Endothelial cell of umbilical vein (primary cell): Measurements from ENCODE around the gene RAB1A. TPM values are rescaled to one million over a fixed set of nuclear protein-coding genes. Genes with fewer than 3 reads are reported as not detected.

Experiments
- BruUV-seq: library from RNA; stranded (reverse); fragments of 400-500 nt; replicated peaks from 2 replicates; lab custom pipeline; 2021; lab: Mats Ljungman, UMichigan
- CTCF ChIA-PET: fragments of 300-600, 350-600 bp; sonication (Branson Sonifier 250); formaldehyde crosslinking; loops from one replicate; lab custom pipeline; 2021; ENCODE audit warnings: antibody characterized with exemption, inconsistent platforms; lab: Charles Lee
- POLR2A ChIA-PET: fragments of 300-600, 350-600 bp; sonication (Branson Sonifier 250); formaldehyde crosslinking; loops from one replicate; lab custom pipeline; 2021; ENCODE audit warnings: antibody characterized with exemption, inconsistent platforms; lab: Charles Lee
- DNase-seq: peaks from one replicate; pipeline ENCODE4 v3.0.0-alpha.2; 2011; ENCODE audit warnings: low read depth, low spot score
- FAIRE-seq: peaks from 2 replicates; lab custom pipeline; 2011; peaks lifted over from hg19 to GRCh38; lab: Jason Lieb, UNC
- H2AFZ ChIP-seq: 2 replicates; pipeline ENCODE4 v1.6.0; 2012; ENCODE audit warnings: low read depth, low read length, control low read depth, inconsistent platforms
- H3K27ac ChIP-seq: 2 replicates; pipeline ENCODE4 v1.5.1; 2011; ENCODE audit warnings: low read depth, mild to moderate bottlenecking, control low read depth, low read length, moderate library complexity; ENCODE audit not compliant: insufficient read depth
- H3K27me3 ChIP-seq, 2 experiments: 2 replicates each; pipeline versions ENCODE4 v1.6.0 to v1.6.1; 2011; ENCODE audit warnings: low read length in 2 of 2, mixed read lengths in 1 of 2; ENCODE audit not compliant: control insufficient read depth in 2 of 2, insufficient read depth in 2 of 2
- H3K36me3 ChIP-seq, 2 experiments: 2 replicates in 1 of 2; 3 replicates in 1 of 2; pipeline ENCODE4 v1.5.1; 2011; ENCODE audit warnings: low read length in 2 of 2, mild to moderate bottlenecking in 1 of 2, moderate library complexity in 1 of 2; ENCODE audit not compliant: control insufficient read depth in 2 of 2, insufficient read depth in 2 of 2; ENCODE audit errors: extremely low read depth in 1 of 2
- H3K4me1 ChIP-seq: 3 replicates; pipeline ENCODE4 v1.5.1; 2011; ENCODE audit warnings: mild to moderate bottlenecking, low read length; ENCODE audit not compliant: control insufficient read depth, insufficient read depth; ENCODE audit errors: extremely low read depth
- H3K4me2 ChIP-seq: 2 replicates; pipeline ENCODE4 v1.6.1; 2011; ENCODE audit warnings: low read length, control low read depth, mixed read lengths; ENCODE audit not compliant: insufficient read depth
- H3K4me3 ChIP-seq, 3 experiments: fragments of 200-600 bp in 1 of 3; sonication (generic), shearing (Covaris generic) in 1 of 3; replicated peaks in 1 of 3; 2 replicates each; pipeline ENCODE4 v1.5.1; 2011 to 2016; ENCODE audit warnings: control low read depth in 3 of 3, low read length in 3 of 3, mild to moderate bottlenecking in 2 of 3, inconsistent platforms in 1 of 3, low read depth in 1 of 3, moderate library complexity in 1 of 3; ENCODE audit not compliant: insufficient read depth in 1 of 3
- H3K79me2 ChIP-seq: 2 replicates; pipeline ENCODE4 v1.6.0; 2012; ENCODE audit warnings: low read length, inconsistent platforms; ENCODE audit not compliant: control insufficient read depth, insufficient read depth
- H3K9ac ChIP-seq: replicated peaks from 2 replicates; pipeline ENCODE3; 2011; ENCODE audit warnings: low read length, control low read depth; ENCODE audit not compliant: insufficient read depth; ENCODE audit errors: extremely low read depth
- H3K9me1 ChIP-seq: replicated peaks from 3 replicates; pipeline ENCODE4 v1.6.0; 2011; ENCODE audit warnings: mild to moderate bottlenecking, low read length; ENCODE audit not compliant: control insufficient read depth, insufficient read depth; ENCODE audit errors: extremely low read depth
- H3K9me3 ChIP-seq: replicated peaks from 2 replicates; pipeline ENCODE4 v1.5.1; 2012; ENCODE audit warnings: low read length, inconsistent platforms; ENCODE audit not compliant: control insufficient read depth, insufficient read depth
- H4K20me1 ChIP-seq: replicated peaks from 2 replicates; pipeline ENCODE3; 2011; ENCODE audit warnings: mild to moderate bottlenecking, low read length; ENCODE audit not compliant: control insufficient read depth, insufficient read depth; ENCODE audit errors: extremely low read depth
- CTCF ChIP-seq, 2 donors: IDR thresholded peaks; 1 replicate in 1 of 2; 2 replicates in 1 of 2; pipeline ENCODE4 v1.5.1; 2011; ENCODE audit warnings: low read length in 2 of 2, mild to moderate bottlenecking in 2 of 2, moderate library complexity in 2 of 2, control low read depth in 1 of 2, inconsistent platforms in 1 of 2, low read depth in 1 of 2; ENCODE audit not compliant: insufficient read depth in 1 of 2; ENCODE audit errors: extremely low read depth in 1 of 2
- EZH2 ChIP-seq: IDR thresholded peaks from 2 replicates; pipeline ENCODE4 v1.6.1; 2012; ENCODE audit warnings: borderline replicate concordance, low read depth, mild to moderate bottlenecking, moderate library complexity, low read length, inconsistent platforms; ENCODE audit not compliant: severe bottlenecking
- FOS ChIP-seq: IDR thresholded peaks from 2 replicates; pipeline ENCODE4 v1.6.1; 2011; ENCODE audit warnings: mild to moderate bottlenecking, low read length, moderate library complexity, borderline replicate concordance; ENCODE audit not compliant: insufficient read depth
- GATA2 ChIP-seq: IDR thresholded peaks from 2 replicates; pipeline ENCODE4 v1.7.0; 2011; ENCODE audit warnings: low read depth, mild to moderate bottlenecking, moderate library complexity, mixed read lengths, low read length; ENCODE audit not compliant: insufficient read length, insufficient read depth
- JUN ChIP-seq: IDR thresholded peaks from 2 replicates; pipeline ENCODE4 v1.6.1; 2011; ENCODE audit warnings: borderline replicate concordance, low read depth; ENCODE audit not compliant: insufficient read length, insufficient read depth
- MAX ChIP-seq: IDR thresholded peaks from 2 replicates; pipeline ENCODE4 v1.6.1; 2011; ENCODE audit not compliant: insufficient read depth, insufficient read length
- MYC ChIP-seq: IDR thresholded peaks from one replicate; pipeline ENCODE4 v1.6.1; 2011; ENCODE audit warnings: mild to moderate bottlenecking, low read depth, low read length
- POLR2A ChIP-seq: IDR thresholded peaks from 2 replicates; pipeline ENCODE4 v1.6.1; 2012; ENCODE audit warnings: low read depth, mild to moderate bottlenecking, control low read depth, low read length
- POLR2AphosphoS5 ChIP-seq: IDR thresholded peaks from 2 replicates; pipeline ENCODE4 v1.6.1; 2012; ENCODE audit warnings: low read depth, mild to moderate bottlenecking, control low read depth, low read length, moderate library complexity; ENCODE audit not compliant: insufficient read depth
- dilution Hi-C: fragments of 300-500 bp; cut with MboI; formaldehyde crosslinking; loops from one replicate; pipeline ENCODE4 v1.15.0; 2019; ENCODE audit warnings: low sequenced_read_pairs; ENCODE audit not compliant: extremely low pct_ligation_motif_present
- intact Hi-C: fragments of 100-400 bp; cut with micrococcal nuclease; formaldehyde crosslinking; loops from one replicate; pipeline ENCODE4 v1.10.0; 2022
- polyA plus RNA-seq, 4 experiments: library from polyadenylated mRNA; depleted of rRNA in 3 of 4; stranded (reverse) in 3 of 4; unstranded in 1 of 4; fragments of >200 nt; gene quantifications; 2 replicates each; pipeline versions ENCODE4 v1.2.1 to v1.2.3, GENCODE V29; 2011 to 2012; ENCODE audit warnings: missing spikeins in 1 of 4
- total RNA-seq: library from RNA; stranded (reverse); gene quantifications from 2 replicates; pipeline ENCODE4 v1.2.3, GENCODE V29; 2021

Gene RAB1A
- total and polyA plus RNA-seq, 2 donors (not counting 3 experiments of a cell fraction or from before 2014, with no cell fraction given): 121 to 176 TPM

- no peaks in the 10 kb centered on the region for H4K20me1 ChIP-seq
- no peak overlapping the region for H2AFZ ChIP-seq
- CTCF ChIA-PET: interaction anchor here (0.7 to 1.5 kb wide), 4 partner anchors 24 to 1444 kb away, joined by 3 to 5 read pairs (median 3); no protein-coding TSS in a partner anchor
- H3K36me3 ChIP-seq: no peaks in the 10 kb centered on the region
- peaks cover 2 to 5% of the 10 kb centered on the region in 2 experiments for H3K27me3 ChIP-seq
- no peak overlapping the region for H3K9ac ChIP-seq
- dilution Hi-C loops (no loop called here), intact Hi-C loops (no loop called here)
- H3K27ac ChIP-seq: no peak overlapping the region
- no peak for TF ChIP-seq GATA2
- TF ChIP-seq FOS: no peak
- TF ChIP-seq MAX: no peak
- no peak for TF ChIP-seq CTCF (IDR thresholded peaks at IDR 0.05; ENCODE audit: extremely low read depth in 1 of 2, insufficient read depth in 1 of 2, low read depth in 1 of 2, low read length in 2 of 2)
- no peak for TF ChIP-seq POLR2AphosphoS5
- TF ChIP-seq POLR2A: no peak
- TF ChIP-seq MYC: no peak
- TF ChIP-seq JUN: no peak
- TF ChIP-seq EZH2: no peak
- H3K4me3 ChIP-seq: no peak overlapping the region
- POLR2A ChIA-PET: no interaction called here
- BruUV-seq: no TSS peak
- FAIRE-seq (no peak), DNase-seq (no peak)
- no peak overlapping the region for H3K4me2 ChIP-seq
- H3K9me3 ChIP-seq: no peaks in the 10 kb centered on the region
- H3K79me2 ChIP-seq: no peaks in the 10 kb centered on the region
- no peaks in the 10 kb centered on the region for H3K9me1 ChIP-seq
- no peaks in the 10 kb centered on the region for H3K4me1 ChIP-seq
Observed at GRCh38 chr2:65146078-65146477, 16.2 kb upstream of the RAB1A start.
